Mesothelial cell of epicardium (in vitro differentiated cells): ENCODE measurements around the gene MED27. TPM values are rescaled to one million over a fixed set of nuclear protein-coding genes. Genes with fewer than 3 reads are reported as not detected.

Experiments
- DNase-seq, 2 experiments: peaks; one replicate each; pipeline ENCODE4 v3.0.0; 2021; ENCODE audit warnings: low spot score in 2 of 2; ENCODE audit not compliant: unreplicated experiment in 2 of 2
- H3K27ac Mint-ChIP-seq: 2 replicates; pipeline ENCODE4 v1.8.0; 2021; ENCODE audit warnings: mixed read lengths
- H3K27me3 Mint-ChIP-seq: 2 replicates; pipeline ENCODE4 v1.8.0; 2021; ENCODE audit warnings: low read depth, mixed read lengths
- H3K36me3 Mint-ChIP-seq: 2 replicates; pipeline ENCODE4 v1.8.0; 2021; ENCODE audit warnings: mixed read lengths
- H3K4me1 Mint-ChIP-seq: 2 replicates; pipeline ENCODE4 v1.8.0; 2021; ENCODE audit warnings: mixed read lengths
- H3K4me3 Mint-ChIP-seq: 2 replicates; pipeline ENCODE4 v1.8.0; 2021; ENCODE audit warnings: mild to moderate bottlenecking, moderate library complexity, mixed read lengths
- H3K9me3 Mint-ChIP-seq: 2 replicates; pipeline ENCODE4 v1.8.0; 2021; ENCODE audit warnings: mixed read lengths
- CTCF ChIP-seq: fragments of 200-600 bp; sonication (generic); IDR thresholded peaks from one replicate; pipeline ENCODE4 v1.5.0; 2021; ENCODE audit warnings: antibody characterized with exemption; ENCODE audit not compliant: unreplicated experiment
- total RNA-seq: library from RNA; stranded (reverse); gene quantifications from 3 replicates; pipeline ENCODE4 v1.2.1, GENCODE V29; 2021

The MED27 gene
- total RNA-seq, 1 donor from 2014 or later: 29.0 TPM

GRCh38 chr9:131912671-131913070 lies 167.0 kb downstream of the MED27 start:
- no peak for TF ChIP-seq CTCF
- no peaks in the 10 kb centered on the region for H3K9me3 Mint-ChIP-seq
- no peaks in the 10 kb centered on the region for H3K4me1 Mint-ChIP-seq
- H3K36me3 Mint-ChIP-seq: no peaks in the 10 kb centered on the region
- H3K27ac Mint-ChIP-seq: no peak overlapping the region
- H3K27me3 Mint-ChIP-seq: no peaks in the 10 kb centered on the region
- no peak overlapping the region for H3K4me3 Mint-ChIP-seq
- DNase-seq: no peak

GRCh38 chr9:131912069-131912468 lies 167.6 kb downstream of the MED27 start:
- Mint-ChIP-seq H3K27ac (no peak overlapping the region), H3K4me3 (no peak overlapping the region), H3K4me1 (no peaks in the 10 kb centered on the region), H3K27me3 (no peaks in the 10 kb centered on the region), H3K9me3 (no peaks in the 10 kb centered on the region), H3K36me3 (peaks cover 2% of the 10 kb centered on the region)
- DNase-seq: no peak
- no peak for TF ChIP-seq CTCF

GRCh38 chr9:131910572-131910971 lies 169.1 kb downstream of the MED27 start:
- DNase-seq: no peak
- Mint-ChIP-seq H3K4me3 (no peak overlapping the region), H3K4me1 (no peaks in the 10 kb centered on the region), H3K36me3 (peaks cover 14% of the 10 kb centered on the region), H3K9me3 (no peaks in the 10 kb centered on the region), H3K27ac (no peak overlapping the region), H3K27me3 (no peaks in the 10 kb centered on the region)
- no peak for TF ChIP-seq CTCF

GRCh38 chr9:131905144-131905543 lies 174.5 kb downstream of the MED27 start:
- TF ChIP-seq CTCF: no peak
- DNase-seq: no peak
- H3K9me3 Mint-ChIP-seq: no peaks in the 10 kb centered on the region
- H3K27me3 Mint-ChIP-seq: no peaks in the 10 kb centered on the region
- H3K4me1 Mint-ChIP-seq: peaks cover 11% of the 10 kb centered on the region
- peaks cover 16% of the 10 kb centered on the region for H3K36me3 Mint-ChIP-seq
- H3K27ac Mint-ChIP-seq: no peak overlapping the region
- no peak overlapping the region for H3K4me3 Mint-ChIP-seq

GRCh38 chr9:131899296-131900228 lies 180.1 kb downstream of the MED27 start:
- Mint-ChIP-seq H3K4me3 (no peak overlapping the region), H3K9me3 (no peaks in the 10 kb centered on the region), H3K27ac (no peak overlapping the region), H3K27me3 (no peaks in the 10 kb centered on the region), H3K4me1 (peaks cover 11% of the 10 kb centered on the region), H3K36me3 (peaks cover 2% of the 10 kb centered on the region)
- DNase-seq: no peak
- TF ChIP-seq CTCF: no peak
